Activated gamma-delta T cell treated with Interleukin-2 at 50 U/mL for 16 hours (primary cell): ENCODE measurements around the gene KLHL24.
"Not testable (repeated sequence)": the region's sequence is repeated elsewhere in the genome, so short reads cannot be mapped to it uniquely, and the experiment has no call there.

Source experiments
- DNase-seq: peaks from one replicate; pipeline ENCODE4 v3.0.0-alpha.2; 2020

The KLHL24 gene

GRCh38 chr3:183635107-183635430, 354 bp upstream of the KLHL24 start:
- DNase-seq = no peak

- peak; percentile 87 for DNase-seq
Measured at GRCh38 chr3:183636221-183637105, 1.0 kb downstream of the KLHL24 start.

GRCh38 chr3:183637106-183637486, 1.7 kb downstream of the KLHL24 start:
- no peak for DNase-seq

GRCh38 chr3:183637633-183638032, 2.2 kb downstream of the KLHL24 start:
- DNase-seq = not testable (repeated sequence)

- DNase-seq = no peak
Measured at GRCh38 chr3:183638101-183638852, 2.9 kb downstream of the KLHL24 start.

GRCh38 chr3:183640635-183641034, 5.2 kb downstream of the KLHL24 start:
- DNase-seq = not testable (repeated sequence)

- DNase-seq = no peak
Measured at GRCh38 chr3:183641882-183642281, 6.5 kb downstream of the KLHL24 start.

- no peak for DNase-seq
Measured at GRCh38 chr3:183644244-183644643, 8.8 kb downstream of the KLHL24 start.

GRCh38 chr3:183645254-183645653, 9.8 kb downstream of the KLHL24 start:
- DNase-seq = no peak

GRCh38 chr3:183650554-183650953, 15.1 kb downstream of the KLHL24 start:
- DNase-seq = no peak

- DNase-seq = no peak
Measured at GRCh38 chr3:183653209-183654064, 18.0 kb downstream of the KLHL24 start.

- no peak for DNase-seq
Measured at GRCh38 chr3:183654727-183655126, 19.3 kb downstream of the KLHL24 start.

- no peak for DNase-seq
Measured at GRCh38 chr3:183662099-183662498, 26.7 kb downstream of the KLHL24 start.

GRCh38 chr3:183664913-183665381, 29.5 kb downstream of the KLHL24 start:
- DNase-seq = no peak

GRCh38 chr3:183680061-183680460, 44.6 kb downstream of the KLHL24 start:
- no peak for DNase-seq

- DNase-seq = no peak
Measured at GRCh38 chr3:183687705-183688104, 52.3 kb downstream of the KLHL24 start.

GRCh38 chr3:183688874-183689273, 53.5 kb downstream of the KLHL24 start:
- no peak for DNase-seq

- not testable (repeated sequence) for DNase-seq
Measured at GRCh38 chr3:183689621-183690020, 54.2 kb downstream of the KLHL24 start.

- DNase-seq = no peak
Measured at GRCh38 chr3:183690402-183690995, 55.1 kb downstream of the KLHL24 start.

GRCh38 chr3:183692436-183692835, 57.0 kb downstream of the KLHL24 start:
- no peak for DNase-seq

GRCh38 chr3:183695569-183696364, 60.3 kb downstream of the KLHL24 start:
- no peak for DNase-seq

- DNase-seq = no peak
Measured at GRCh38 chr3:183697123-183697609, 61.7 kb downstream of the KLHL24 start.
